HG02973 (cell line): ENCODE data around the gene FAM81A.
A peak's percentile ranks its signal among the peaks of the same experiment; 100 is the strongest.
"Not testable (repeated sequence)": the region's sequence is repeated elsewhere in the genome, so short reads cannot be mapped to it uniquely, and the experiment has no call there.

Experiments
- ATAC-seq: cut with Tn5 transposase; IDR thresholded peaks from one replicate; pipeline ENCODE4 v1.9.1; 2021; ENCODE audit warnings: moderate library complexity; ENCODE audit not compliant: unreplicated experiment

Gene FAM81A

DNA sequence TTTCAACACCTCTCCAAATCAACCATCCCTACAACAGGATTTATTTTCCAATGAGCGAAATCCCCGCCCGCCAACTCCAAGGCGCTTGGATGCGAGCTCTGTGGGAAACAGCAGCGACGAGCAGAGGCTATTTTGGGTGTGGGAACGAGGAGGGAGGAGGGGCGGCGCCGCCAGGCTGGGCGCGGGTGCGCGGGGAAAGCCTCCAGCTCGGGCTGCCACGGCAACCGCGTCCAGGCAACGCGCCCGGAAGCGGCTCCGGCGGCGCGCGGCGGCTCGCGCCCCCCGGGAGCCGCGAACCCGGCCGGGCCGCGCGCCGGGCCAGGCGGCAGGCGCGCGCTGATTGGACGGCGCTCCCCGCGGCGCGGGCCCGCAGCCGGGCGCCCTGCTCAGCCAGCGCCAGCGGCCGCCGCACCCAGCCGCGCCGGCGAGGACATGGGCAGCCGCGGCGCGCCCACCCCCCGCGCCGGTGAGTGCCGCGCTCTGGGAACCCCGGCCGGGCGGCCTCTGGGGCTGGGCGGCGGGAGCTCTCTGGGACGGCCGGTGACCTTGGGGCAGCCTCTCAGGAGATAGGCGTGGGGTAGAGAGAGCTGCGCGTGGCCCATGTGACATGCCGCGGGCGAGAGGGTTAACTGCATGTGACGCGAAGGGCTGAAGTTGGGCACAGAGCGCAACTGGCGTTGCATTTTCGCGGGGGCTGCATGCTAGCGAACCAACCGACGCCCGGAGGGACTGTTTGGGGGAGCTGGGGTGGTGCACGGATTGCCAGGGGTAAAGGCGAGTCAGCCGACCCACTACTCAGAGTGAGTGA lies at the start of gene FAM81A:
Gene FAM81A, plus strand, starts transcription at position 370 of the 808 bp plus-strand sequence. CDS start 20,441 bp downstream, outside the sequence.
- peak; percentile 61 for ATAC-seq

DNA sequence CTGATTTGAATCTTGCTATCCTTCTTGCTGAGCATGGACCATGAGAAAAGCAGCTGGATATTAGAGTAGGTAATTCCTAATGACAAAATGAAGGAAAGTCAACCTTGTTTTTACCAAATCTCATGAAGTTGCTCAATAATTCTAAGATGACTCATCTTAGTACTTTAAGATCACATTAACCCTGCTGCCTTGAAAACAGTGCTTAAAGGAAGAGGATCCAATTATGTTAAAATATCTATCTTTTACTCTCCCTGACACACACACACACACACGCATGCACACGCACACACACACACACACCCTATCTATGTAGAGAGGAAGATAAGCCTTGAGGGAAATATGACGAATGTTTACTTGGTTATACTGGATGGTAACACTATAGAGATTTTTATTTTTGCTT lies 49.3 kb upstream of the FAM81A start:
- no peak for ATAC-seq

DNA sequence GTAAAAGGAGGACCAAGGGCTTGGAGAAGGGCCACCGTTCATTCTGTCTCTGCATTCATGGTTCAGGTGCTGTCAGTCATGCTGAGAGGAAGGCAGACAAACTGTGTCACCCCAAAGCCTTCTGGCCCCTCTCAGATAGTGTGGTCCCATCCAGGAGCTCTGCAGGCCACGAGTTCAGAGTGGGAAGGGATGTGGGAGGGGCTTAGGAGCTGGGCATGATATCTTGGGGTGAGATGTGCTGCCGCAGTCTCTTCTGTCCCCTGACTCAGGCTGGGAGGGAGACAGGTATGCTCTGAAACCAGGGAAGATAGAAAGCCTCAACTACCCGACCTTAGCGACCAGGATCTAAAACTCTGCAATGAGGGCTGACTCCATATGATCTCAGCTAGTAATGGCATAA lies 45.7 kb upstream of the FAM81A start:
- no peak for ATAC-seq

DNA sequence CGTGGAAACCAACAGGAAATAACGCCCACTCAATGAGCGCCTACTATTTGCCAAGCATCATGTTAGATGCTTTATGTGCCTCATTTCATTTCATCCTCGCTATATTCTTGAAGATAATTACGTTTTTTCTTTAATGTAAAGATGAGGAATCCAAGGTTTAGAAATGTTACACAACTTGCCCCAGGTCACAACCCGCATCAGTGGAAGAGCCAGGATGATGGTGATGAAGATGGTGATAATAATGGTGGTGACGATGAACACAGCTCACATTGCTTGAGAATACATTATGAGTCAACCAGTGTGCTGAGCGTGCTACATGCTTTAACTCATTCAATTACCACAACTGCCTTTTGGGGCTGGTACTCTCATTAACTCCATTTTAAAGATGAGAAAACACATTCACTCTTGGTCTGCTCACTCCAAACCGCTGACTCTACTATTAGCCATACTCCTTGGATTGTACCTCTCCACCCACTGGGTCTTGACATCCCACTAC lies 43.8 kb upstream of the FAM81A start:
- no peak for ATAC-seq

DNA sequence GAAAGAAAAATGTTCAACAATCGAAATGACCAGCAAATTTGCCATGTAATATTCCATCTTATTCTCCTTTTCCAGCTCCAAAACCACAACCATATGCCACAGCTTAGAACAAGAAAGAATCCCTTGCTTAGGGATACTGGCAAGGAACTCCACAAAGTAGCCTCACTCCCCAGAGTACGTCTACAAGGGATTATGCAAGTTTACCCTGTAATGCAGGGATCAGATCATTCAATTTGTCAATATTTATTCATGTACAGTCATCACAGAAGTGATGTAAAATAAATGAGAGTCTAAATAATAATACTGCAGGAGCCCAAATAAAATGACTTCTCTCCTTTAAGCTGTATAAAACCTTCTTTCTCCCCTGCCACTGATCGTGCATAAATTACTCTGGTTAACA lies 41.8 kb upstream of the FAM81A start:
- ATAC-seq = no peak

DNA sequence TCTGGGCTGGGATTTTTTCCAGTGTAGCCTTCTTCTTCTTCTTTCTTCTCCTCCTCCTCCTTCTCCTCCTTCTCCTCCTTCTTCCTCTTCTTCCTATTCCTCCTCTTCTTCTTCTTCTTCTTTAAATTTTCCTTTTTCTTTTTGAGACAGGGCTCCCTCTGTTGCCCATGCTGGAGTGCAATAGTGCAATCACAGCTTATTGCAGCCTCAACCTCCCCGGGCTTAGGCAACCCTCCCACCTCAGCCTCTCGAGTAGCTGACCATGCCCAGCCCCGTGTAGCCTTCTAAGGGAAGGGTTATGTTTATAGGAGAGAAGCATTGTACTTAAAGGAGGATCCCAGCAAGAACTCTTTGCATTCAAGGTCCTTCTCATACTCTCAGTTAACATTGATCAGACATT lies 41.3 kb upstream of the FAM81A start:
- ATAC-seq = no peak

DNA sequence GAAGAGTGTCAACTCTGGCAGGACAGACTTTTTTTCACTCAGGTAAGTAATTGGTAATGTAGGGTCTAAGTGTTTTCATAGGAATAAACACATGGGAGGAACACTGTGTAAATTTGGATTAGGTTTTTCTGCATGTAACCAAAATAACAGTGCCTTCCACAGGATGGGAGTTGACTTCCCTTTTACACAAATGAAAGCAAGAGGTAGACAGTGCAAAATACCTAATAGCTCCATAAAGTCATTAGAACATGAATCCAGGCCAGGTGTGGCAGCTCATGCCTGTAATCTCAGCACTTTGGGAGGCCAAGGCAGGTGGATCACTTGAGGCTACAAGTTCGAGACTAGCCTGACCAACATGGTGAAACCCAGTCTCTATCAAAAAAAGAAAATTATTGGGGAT lies 39.8 kb upstream of the FAM81A start:
- no peak for ATAC-seq

DNA sequence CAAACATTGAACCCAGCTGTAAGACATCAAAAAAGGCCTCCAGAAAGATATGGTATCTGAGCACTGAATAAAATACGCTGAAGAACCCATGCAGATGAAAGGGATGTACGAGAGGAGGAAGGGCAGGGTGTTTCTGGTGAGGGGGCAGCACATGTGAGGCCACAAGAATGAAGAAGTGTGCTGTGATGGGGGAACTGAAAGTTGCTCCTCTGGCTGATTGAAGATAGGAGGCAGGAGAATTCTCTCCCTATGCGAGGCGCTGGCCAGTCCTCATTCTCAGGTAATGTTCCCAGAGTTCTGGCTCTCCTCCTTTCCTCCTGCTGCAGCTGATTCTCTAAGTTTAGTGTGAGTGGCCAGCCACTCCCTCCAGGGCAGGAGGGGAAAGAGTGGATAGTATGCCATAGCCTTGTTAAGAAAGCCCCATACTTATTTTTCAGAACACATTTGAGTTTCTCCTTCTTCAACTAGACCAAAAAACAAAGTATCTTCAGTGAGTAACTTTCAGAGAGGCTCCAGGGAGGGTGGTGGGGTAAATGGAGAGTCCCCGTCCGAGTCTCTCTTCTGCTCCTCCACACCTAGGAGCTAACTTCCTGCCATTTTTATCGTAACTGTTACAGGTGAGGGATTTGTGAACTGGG lies 38.4 kb upstream of the FAM81A start:
- ATAC-seq = peak; percentile 75

DNA sequence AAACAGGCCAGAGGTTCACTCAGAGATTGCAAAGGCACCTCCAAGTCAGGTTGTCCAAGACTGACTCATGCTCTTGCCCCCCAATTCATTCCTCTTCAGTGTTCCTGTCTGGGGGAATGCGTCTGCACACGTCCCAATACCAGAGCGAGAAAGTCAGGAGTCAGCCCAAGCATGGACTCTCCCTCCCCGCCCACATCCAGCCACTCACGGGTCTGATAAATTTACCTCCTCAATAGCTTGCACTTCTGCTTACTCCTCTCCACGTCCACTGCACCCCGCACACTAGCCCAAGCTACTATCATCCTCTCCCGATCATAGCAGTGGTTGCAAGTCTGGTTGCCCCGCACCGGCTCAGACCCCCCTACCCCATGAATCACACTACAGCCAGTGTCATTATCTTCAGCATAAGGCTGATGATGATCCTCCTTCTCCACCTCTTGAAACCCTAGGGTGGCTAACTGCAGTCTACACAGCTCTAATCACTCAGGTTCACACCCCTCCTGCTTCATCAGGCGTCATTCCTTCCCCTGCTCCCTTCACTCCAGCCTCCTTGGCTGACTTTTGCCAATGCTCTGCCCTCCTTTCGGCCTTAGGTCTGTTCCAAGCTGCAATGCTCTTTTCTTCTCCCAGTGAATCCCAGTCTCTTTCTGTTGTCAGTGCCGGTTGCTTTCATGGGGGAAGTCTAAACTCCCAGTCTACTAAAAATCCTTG lies 37.7 kb upstream of the FAM81A start:
- ATAC-seq = peak; percentile 24

DNA sequence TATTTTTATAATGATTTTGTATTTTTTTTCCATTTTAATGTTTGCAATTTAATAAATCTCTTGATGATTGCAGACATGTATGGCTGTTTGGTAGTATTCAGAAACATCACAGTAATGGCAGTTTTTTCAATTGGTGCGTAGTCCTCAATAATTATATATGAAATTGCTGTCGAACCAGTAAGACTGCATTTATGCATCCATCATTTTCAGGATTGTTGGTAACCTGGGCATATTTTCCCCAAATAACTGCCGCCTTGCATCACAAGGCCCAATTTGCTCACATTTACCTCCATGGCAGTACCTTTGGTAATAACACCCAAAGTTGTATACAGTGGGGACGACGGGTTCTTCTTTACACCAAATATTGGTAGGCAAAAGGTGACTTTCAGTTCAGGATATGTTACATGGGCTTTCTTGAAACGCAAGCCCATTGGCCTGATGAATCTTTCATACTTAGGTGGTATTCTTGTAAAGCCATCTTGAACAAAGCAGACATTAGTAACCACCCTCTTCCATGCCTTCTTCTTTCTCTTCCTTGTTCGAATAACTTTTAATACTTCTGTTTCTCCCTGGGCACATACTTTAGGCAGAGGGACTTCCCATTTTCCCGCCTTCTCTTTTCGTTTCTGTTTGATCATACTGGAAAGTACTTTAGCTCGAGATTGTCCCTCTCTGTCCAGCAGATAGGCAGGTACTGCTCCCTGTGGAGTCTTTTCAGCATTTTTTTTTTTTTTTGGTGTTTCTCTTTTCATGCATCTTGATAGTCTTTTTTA lies 36.7 kb upstream of the FAM81A start:
- not testable (repeated sequence) for ATAC-seq

DNA sequence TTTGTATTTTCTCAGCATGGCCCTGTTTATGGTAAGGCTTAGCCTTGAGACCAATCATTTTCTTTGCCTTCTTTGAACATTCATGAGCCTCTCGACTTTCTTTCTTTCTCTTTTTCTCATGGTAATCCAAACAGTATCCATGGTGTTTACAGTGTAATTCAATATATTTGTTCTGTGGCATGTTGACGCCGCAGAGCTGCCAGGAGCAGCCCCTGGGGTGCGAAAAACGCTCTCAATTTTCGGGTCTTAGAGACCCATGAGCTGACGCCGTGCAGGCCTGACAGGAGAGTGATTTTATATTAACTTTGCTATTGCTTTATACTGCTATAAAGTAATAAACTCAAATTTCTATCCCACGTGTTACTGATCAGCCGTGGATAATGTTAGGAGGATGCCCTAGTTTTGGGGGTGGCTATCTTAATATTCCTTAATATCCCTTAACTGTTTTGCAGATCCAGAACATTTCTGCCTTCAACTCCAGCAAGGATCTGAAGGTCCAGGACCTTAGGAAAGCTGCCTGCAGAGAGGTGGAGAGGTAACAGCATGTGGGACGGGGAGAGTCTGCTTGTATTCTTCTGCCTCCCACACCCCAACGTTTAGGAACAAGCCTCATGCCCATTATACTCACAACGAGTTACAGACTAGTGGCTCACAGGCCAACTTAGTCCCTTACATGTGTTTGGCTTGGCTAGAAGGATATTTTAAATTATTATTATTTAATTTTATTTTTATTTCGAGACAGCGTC lies 36.0 kb upstream of the FAM81A start:
- ATAC-seq = no peak

DNA sequence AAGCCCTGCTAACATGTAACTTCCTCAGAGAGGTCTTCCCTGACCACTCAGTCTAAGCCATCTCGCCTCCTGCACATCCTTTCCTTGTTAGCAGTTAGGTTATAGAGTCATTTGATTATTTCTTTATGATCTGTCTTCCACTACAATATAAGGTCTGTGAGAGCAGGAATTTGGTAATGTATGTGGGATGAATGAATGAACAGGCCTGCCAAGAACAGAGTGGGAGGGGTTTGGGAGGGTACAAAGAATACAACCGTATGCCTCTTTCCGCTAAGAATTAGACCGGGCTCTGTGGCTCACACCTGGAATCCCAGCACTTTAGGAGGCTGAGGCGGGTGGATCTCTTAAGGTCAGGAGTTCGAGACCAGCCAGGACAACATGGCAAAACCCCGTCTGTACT lies 32.9 kb upstream of the FAM81A start:
- ATAC-seq = no peak

DNA sequence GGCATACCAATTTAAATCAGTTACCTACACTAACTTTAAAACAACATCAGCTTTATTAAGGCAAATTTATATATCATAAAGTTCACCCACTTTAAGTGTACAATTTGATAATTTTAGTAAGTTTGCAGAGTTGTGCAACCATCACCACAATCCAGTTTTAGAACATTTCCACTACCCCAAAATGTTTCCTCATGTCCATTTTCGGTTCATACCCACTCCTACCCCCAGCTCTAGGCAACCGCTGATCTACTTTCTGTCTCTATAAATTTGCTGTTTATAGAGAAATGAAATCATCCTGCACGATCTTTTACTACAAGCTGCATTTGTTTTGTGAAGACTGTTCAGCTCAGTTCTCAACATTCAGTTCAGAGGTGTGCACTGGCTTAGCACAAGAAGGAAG lies 31.5 kb upstream of the FAM81A start:
- no peak for ATAC-seq

DNA sequence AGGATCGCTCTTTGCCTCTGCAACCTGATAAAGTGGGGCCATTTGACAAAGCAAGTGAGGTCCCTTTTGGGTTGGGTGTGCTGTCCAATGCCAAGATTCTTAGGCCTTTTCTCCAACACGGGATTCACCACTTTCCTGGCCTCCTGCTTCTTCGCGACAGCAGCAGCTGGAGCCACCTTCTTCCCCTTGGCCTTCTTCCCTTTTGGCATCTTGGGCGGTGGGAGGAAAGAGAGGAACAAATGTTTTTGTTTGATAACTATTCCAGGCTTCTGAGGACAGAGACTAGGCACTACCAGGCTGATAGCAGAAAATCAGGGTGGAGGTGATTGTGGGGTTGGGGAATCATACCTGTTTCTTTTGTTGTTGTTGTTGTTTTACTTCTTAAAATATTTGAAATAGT lies 30.0 kb upstream of the FAM81A start:
- ATAC-seq = no peak

DNA sequence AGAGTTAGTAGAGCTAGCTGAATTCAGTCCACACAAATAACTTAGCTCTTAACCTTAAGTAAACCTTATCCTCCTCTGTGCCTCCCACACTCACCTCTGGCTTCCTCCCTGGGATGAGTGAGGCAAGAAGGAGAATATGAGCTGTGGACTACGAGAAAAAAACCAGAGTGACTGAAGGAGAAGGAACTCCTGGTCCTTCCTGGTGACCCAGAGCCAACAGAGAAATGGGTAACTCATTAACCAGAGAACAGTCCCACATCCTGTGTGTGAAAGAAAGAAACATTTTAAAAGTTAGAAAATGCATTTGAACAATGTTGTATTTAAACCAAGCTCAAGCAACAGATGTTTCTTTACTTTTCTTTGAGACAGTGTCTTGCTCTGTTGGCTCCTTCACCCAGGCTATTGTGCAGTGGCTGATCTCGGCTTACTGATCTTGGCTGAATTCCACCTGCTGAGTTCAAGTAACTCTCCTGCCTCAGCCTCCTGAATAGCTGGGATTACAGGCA lies 27.5 kb upstream of the FAM81A start:
- ATAC-seq = no peak

DNA sequence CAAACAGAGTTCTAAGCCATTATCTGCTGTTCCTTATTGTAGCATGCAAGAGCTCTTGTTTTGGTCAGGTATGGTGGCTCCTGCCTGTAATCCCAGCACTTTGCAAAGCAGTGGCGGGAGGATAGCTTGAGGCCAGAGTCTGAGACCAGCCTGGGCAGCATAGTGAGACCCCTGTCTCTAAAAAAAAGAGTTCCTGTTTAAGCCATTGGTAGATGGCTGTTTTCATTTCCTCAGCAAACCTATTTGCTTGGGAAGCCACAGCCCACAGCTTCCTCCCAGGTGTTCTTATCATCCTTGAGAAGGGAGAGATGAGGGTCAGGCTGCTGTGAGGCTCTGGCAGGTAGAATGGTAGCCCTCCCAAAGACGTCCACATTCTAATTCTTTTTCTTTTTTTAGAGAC lies 24.4 kb upstream of the FAM81A start:
- ATAC-seq = no peak

DNA sequence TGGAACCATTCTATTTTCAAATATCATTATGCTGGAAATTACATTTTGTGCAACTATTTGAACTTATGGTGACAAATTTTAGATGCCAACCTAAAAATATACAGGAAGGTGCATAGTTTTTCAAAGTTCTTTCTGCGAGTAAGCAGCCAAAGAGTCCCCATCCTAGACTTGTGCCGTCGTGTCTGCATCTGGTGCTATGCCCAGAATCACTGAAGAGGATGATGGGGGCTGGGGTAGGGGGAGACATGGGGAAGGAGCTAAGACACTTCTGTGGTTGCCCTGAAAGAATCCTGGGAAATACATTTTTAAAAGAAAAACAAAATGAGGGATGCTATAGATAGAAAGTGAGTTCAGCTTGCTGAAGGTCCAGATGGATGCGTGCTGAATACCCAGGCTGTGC lies 21.2 kb upstream of the FAM81A start:
- ATAC-seq = no peak

DNA sequence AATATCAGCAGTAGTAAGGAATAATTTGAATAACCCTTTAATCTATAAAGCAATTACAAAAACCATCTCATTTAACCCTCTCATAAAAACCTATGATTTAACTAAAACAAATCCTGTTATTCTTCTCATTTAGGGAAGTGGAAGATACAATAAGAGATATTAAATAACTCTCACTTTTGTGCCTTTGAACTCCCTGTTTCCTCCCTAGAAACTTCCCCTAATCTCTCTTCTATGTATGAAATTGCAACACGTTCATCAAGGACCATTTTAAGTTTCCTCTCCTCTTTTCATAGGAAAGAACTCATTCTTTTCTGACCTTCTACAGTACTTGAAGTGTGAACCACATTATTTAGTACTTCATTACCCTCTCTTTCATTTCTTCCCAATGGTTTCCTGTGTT lies 18.8 kb upstream of the FAM81A start:
- no peak for ATAC-seq

DNA sequence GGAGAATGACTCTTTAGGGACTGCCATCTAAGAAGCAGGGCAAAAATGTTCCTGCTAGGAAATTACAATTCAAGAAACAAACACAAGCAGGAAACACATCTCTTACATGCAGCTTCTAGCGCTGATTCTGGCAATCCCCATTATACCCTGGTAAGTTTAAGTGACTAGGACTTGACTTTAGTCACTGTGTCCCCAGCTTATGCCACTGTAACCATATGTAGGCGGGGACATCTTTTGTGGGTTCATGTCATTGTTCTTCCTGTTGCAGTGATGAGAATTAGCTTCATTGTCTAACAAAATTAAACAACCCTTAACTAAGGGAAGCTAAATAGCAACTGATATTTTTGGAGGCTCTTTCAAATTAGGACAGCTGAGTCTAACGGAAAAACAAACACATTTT lies 17.9 kb upstream of the FAM81A start:
- ATAC-seq = no peak

DNA sequence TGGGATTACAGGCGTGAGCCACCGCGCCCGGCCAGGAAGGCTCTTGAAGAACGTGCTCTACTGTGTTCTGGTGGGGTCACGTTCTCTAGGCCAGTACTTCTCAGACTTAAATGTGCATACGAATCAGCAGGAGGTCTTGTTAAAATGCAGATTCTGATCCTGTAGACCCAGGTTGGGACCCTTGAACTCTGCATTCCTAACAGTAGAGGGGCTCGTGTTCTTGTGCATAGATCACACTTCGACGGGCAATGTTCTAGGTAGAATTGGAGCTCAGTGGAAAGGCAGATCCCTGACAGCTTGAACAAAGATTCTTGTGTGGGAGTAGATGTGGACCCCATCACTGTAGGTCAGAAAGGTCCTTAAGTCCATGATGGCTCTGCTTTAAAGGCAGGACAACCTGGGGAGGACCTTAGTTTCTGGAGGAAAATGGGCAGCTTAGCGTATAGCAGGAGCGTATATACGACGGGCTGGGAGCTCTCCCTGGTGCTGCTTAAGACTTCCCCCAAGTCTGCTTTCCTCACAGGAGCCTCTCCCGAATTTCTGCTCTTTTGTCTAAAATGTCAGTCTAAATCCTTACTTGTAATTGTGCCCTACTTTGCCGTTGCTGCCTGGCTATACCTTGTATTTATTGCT lies 16.9 kb upstream of the FAM81A start:
- ATAC-seq = no peak
